Activated CD4-positive, alpha-beta T cell treated with anti-CD3 and anti-CD28 coated beads, Interleukin-2, amount 50 U/mL, for 4 hours (primary cell): Measurements from ENCODE around the gene PRKCQ.
A peak's percentile ranks its signal among the peaks of the same experiment; 100 is the strongest.

Experiments used
- DNase-seq, 2 experiments: peaks; one replicate each; pipeline ENCODE4 v3.0.0-alpha.2; 2020

PRKCQ gene

GRCh38 chr10:6579904-6580278 lies at the start of gene PRKCQ:
TSS of gene PRKCQ (minus strand) at chr10:6580276. CDS start at chr10:6515135, 65,141 bp downstream.
- DNase-seq: no peak

GRCh38 chr10:6625428-6625827 lies 45.4 kb upstream of the PRKCQ start:
- DNase-seq: no peak

GRCh38 chr10:6624392-6624791 lies 44.3 kb upstream of the PRKCQ start:
- no peak for DNase-seq

GRCh38 chr10:6622921-6623320 lies 42.8 kb upstream of the PRKCQ start:
- no peak for DNase-seq

- DNase-seq: no peak
Observed at GRCh38 chr10:6621536-6621935, 41.5 kb upstream of the PRKCQ start.

GRCh38 chr10:6619660-6620059 lies 39.6 kb upstream of the PRKCQ start:
- no peak for DNase-seq

GRCh38 chr10:6618340-6618739 lies 38.3 kb upstream of the PRKCQ start:
- no peak for DNase-seq

- no peak for DNase-seq
Observed at GRCh38 chr10:6617309-6618076, 37.4 kb upstream of the PRKCQ start.

GRCh38 chr10:6615971-6616370 lies 35.9 kb upstream of the PRKCQ start:
- DNase-seq: no peak

GRCh38 chr10:6612371-6612770 lies 32.3 kb upstream of the PRKCQ start:
- DNase-seq: no peak

- DNase-seq: no peak
Observed at GRCh38 chr10:6610647-6611046, 30.6 kb upstream of the PRKCQ start.

GRCh38 chr10:6609625-6610024 lies 29.5 kb upstream of the PRKCQ start:
- no peak for DNase-seq

- no peak for DNase-seq
Observed at GRCh38 chr10:6607778-6608177, 27.7 kb upstream of the PRKCQ start.

GRCh38 chr10:6607182-6607581 lies 27.1 kb upstream of the PRKCQ start:
- DNase-seq: peak; percentile 41 to 51

GRCh38 chr10:6603142-6604125 lies 23.4 kb upstream of the PRKCQ start:
- no peak for DNase-seq

- no peak for DNase-seq
Observed at GRCh38 chr10:6602700-6603084, 22.6 kb upstream of the PRKCQ start.

GRCh38 chr10:6602026-6602699 lies 22.1 kb upstream of the PRKCQ start:
- DNase-seq: no peak

- peak in 1 of 2 experiments; percentile 45 for DNase-seq
Observed at GRCh38 chr10:6601246-6601805, 21.2 kb upstream of the PRKCQ start.

- DNase-seq: no peak
Observed at GRCh38 chr10:6600224-6600987, 20.3 kb upstream of the PRKCQ start.

- no peak for DNase-seq
Observed at GRCh38 chr10:6598679-6599078, 18.6 kb upstream of the PRKCQ start.

GRCh38 chr10:6597478-6597877 lies 17.4 kb upstream of the PRKCQ start:
- no peak for DNase-seq

GRCh38 chr10:6595499-6595898 lies 15.4 kb upstream of the PRKCQ start:
- DNase-seq: no peak
